ENCODE results near the gene C11orf65.

The C11orf65 gene

DNA sequence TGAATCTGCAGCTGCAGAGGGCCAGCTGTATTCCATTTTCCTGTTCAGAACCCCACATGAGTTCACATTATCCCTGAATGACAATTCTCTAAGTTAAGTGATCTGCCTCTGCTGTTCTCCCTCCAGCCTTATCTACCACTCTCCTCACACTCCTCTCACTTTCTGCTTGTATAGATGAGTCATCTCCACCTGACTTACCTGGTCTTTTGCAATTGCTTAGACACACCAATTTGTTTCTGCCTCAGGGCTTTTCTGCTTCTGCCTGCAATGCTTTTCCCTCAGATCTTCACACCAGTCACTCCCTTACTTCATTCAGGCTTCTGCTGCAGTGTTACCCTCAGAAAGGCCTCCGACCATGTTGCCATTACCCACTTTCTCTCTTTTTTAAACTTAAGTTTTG, 126.4 kb downstream of the C11orf65 start (continued):
- TF ChIP-seq ZSCAN30 (tag by site-specific recombination; IDR thresholded peaks at IDR 0.05): no peak
- TF ChIP-seq ZNF76 (tag by site-specific recombination; IDR thresholded peaks at IDR 0.05; ENCODE audit: borderline replicate concordance, low read depth): no peak

DNA sequence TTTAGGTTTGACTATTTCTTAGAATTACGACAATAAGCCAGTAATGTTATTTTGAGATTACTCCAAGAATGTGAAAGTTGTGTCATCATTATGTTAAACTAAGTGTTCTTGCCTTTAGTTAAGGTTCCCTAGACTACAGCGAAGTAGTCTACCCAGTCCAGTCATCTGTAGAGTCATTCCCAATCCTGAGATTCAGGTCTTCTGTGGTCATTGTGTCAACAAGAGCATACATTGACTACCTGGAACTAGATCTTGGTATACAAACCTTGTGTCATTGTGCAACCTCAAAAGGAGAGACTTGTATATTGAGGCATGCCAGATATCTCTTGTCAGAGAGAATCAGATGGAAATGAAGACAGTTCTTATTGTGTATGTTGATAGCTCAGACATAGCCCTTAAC, 128.6 kb downstream of the C11orf65 start:
- Histone ChIP-seq H3K36me3 (ENCODE audit: control insufficient read depth in 2 of 2, insufficient read depth in 1 of 2, low read length in 2 of 2) (peaks cover 0 to 40% of the 10 kb centered on the region in 2 experiments; a peak in 1 of 3 replicates), H3K4me3 (ENCODE audit: low read depth, low read length) (no peak overlapping the region), H3K27ac (ENCODE audit: extremely low read depth, low read depth, low read length) (no peak overlapping the region), H3K9me3 (ENCODE audit: control insufficient read depth, insufficient read depth, low read depth, low read length) (no peaks in the 10 kb centered on the region), H3K4me1 (ENCODE audit: control insufficient read depth, insufficient read depth, low read length) (no peaks in the 10 kb centered on the region)
- POLR2A ChIA-PET: no interaction called here
- CTCF ChIA-PET: no interaction called here
- TF ChIP-seq ZIC2 (tag by site-specific recombination; IDR thresholded peaks at IDR 0.05) (no peak), ZNF132 (tag by site-specific recombination; IDR thresholded peaks at IDR 0.05; ENCODE audit: borderline replicate concordance) (no peak), ZNF211 (tag by site-specific recombination; IDR thresholded peaks at IDR 0.05; ENCODE audit: low read depth) (no peak), HIC1 (tag by site-specific recombination; IDR thresholded peaks at IDR 0.05) (no peak), PRDM4 (tag by site-specific recombination; IDR thresholded peaks at IDR 0.05) (no peak), PRDM2 (tag by site-specific recombination; IDR thresholded peaks at IDR 0.05; ENCODE audit: borderline replicate concordance) (no peak), ZNF776 (tag by site-specific recombination; IDR thresholded peaks at IDR 0.05; ENCODE audit: borderline replicate concordance) (no peak), ZSCAN4 (tag by site-specific recombination; IDR thresholded peaks at IDR 0.05) (no peak), ZNF114 (tag by site-specific recombination; IDR thresholded peaks at IDR 0.05) (no peak), ZNF404 (tag by site-specific recombination; IDR thresholded peaks at IDR 0.05) (no peak), ZBTB44 (tag by site-specific recombination; IDR thresholded peaks at IDR 0.05) (no peak), HOXD13 (CRISPR knock-in tag; IDR thresholded peaks at IDR 0.05; ENCODE audit: borderline replicate concordance) (no peak)
- TF ChIP-seq, protein P1, sequence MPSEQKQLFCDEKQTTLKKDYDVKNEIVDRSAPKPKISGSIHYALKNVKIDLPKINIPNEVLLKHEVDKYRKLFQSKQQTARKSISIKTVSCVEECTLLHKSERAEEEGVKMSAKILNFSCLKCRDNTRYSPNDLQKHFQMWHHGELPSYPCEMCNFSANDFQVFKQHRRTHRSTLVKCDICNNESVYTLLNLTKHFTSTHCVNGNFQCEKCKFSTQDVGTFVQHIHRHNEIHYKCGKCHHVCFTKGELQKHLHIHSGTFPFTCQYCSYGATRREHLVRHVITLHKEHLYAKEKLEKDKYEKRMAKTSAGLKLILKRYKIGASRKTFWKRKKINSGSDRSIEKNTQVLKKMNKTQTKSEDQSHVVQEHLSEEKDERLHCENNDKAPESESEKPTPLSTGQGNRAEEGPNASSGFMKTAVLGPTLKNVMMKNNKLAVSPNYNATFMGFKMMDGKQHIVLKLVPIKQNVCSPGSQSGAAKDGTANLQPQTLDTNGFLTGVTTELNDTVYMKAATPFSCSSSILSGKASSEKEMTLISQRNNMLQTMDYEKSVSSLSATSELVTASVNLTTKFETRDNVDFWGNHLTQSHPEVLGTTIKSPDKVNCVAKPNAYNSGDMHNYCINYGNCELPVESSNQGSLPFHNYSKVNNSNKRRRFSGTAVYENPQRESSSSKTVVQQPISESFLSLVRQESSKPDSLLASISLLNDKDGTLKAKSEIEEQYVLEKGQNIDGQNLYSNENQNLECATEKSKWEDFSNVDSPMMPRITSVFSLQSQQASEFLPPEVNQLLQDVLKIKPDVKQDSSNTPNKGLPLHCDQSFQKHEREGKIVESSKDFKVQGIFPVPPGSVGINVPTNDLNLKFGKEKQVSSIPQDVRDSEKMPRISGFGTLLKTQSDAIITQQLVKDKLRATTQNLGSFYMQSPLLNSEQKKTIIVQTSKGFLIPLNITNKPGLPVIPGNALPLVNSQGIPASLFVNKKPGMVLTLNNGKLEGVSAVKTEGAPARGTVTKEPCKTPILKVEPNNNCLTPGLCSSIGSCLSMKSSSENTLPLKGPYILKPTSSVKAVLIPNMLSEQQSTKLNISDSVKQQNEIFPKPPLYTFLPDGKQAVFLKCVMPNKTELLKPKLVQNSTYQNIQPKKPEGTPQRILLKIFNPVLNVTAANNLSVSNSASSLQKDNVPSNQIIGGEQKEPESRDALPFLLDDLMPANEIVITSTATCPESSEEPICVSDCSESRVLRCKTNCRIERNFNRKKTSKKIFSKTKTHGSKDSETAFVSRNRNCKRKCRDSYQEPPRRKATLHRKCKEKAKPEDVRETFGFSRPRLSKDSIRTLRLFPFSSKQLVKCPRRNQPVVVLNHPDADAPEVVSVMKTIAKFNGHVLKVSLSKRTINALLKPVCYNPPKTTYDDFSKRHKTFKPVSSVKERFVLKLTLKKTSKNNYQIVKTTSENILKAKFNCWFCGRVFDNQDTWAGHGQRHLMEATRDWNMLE (tag by site-specific recombination; conservative IDR thresholded peaks at IDR 0.05; ENCODE audit: low read depth): no peak

Data from HEK293 (cell line).